Endothelial cell of umbilical vein (primary cell): Measurements from ENCODE around the gene GEMIN8. TPM values are rescaled to one million over a fixed set of nuclear protein-coding genes. Genes with fewer than 3 reads are reported as not detected.

Source experiments
- BruUV-seq: library from RNA; stranded (reverse); fragments of 400-500 nt; replicated peaks from 2 replicates; lab custom pipeline; 2021; lab: Mats Ljungman, UMichigan
- CTCF ChIA-PET: fragments of 300-600, 350-600 bp; sonication (Branson Sonifier 250); formaldehyde crosslinking; loops from one replicate; lab custom pipeline; 2021; ENCODE audit warnings: antibody characterized with exemption, inconsistent platforms; lab: Charles Lee
- POLR2A ChIA-PET: fragments of 300-600, 350-600 bp; sonication (Branson Sonifier 250); formaldehyde crosslinking; loops from one replicate; lab custom pipeline; 2021; ENCODE audit warnings: antibody characterized with exemption, inconsistent platforms; lab: Charles Lee
- DNase-seq: peaks from one replicate; pipeline ENCODE4 v3.0.0-alpha.2; 2011; ENCODE audit warnings: low read depth, low spot score
- FAIRE-seq: peaks from 2 replicates; lab custom pipeline; 2011; peaks lifted over from hg19 to GRCh38; lab: Jason Lieb, UNC
- H2AFZ ChIP-seq: 2 replicates; pipeline ENCODE4 v1.6.0; 2012; ENCODE audit warnings: low read depth, low read length, control low read depth, inconsistent platforms
- H3K27ac ChIP-seq: 2 replicates; pipeline ENCODE4 v1.5.1; 2011; ENCODE audit warnings: low read depth, mild to moderate bottlenecking, control low read depth, low read length, moderate library complexity; ENCODE audit not compliant: insufficient read depth
- H3K27me3 ChIP-seq, 2 experiments: 2 replicates each; pipeline versions ENCODE4 v1.6.0 to v1.6.1; 2011; ENCODE audit warnings: low read length in 2 of 2, mixed read lengths in 1 of 2; ENCODE audit not compliant: control insufficient read depth in 2 of 2, insufficient read depth in 2 of 2
- H3K36me3 ChIP-seq, 2 experiments: 2 replicates in 1 of 2; 3 replicates in 1 of 2; pipeline ENCODE4 v1.5.1; 2011; ENCODE audit warnings: low read length in 2 of 2, mild to moderate bottlenecking in 1 of 2, moderate library complexity in 1 of 2; ENCODE audit not compliant: control insufficient read depth in 2 of 2, insufficient read depth in 2 of 2; ENCODE audit errors: extremely low read depth in 1 of 2
- H3K4me1 ChIP-seq: 3 replicates; pipeline ENCODE4 v1.5.1; 2011; ENCODE audit warnings: mild to moderate bottlenecking, low read length; ENCODE audit not compliant: control insufficient read depth, insufficient read depth; ENCODE audit errors: extremely low read depth
- H3K4me2 ChIP-seq: 2 replicates; pipeline ENCODE4 v1.6.1; 2011; ENCODE audit warnings: low read length, control low read depth, mixed read lengths; ENCODE audit not compliant: insufficient read depth
- H3K4me3 ChIP-seq, 3 experiments: fragments of 200-600 bp in 1 of 3; sonication (generic), shearing (Covaris generic) in 1 of 3; replicated peaks in 1 of 3; 2 replicates each; pipeline ENCODE4 v1.5.1; 2011 to 2016; ENCODE audit warnings: control low read depth in 3 of 3, low read length in 3 of 3, mild to moderate bottlenecking in 2 of 3, inconsistent platforms in 1 of 3, low read depth in 1 of 3, moderate library complexity in 1 of 3; ENCODE audit not compliant: insufficient read depth in 1 of 3
- H3K79me2 ChIP-seq: 2 replicates; pipeline ENCODE4 v1.6.0; 2012; ENCODE audit warnings: low read length, inconsistent platforms; ENCODE audit not compliant: control insufficient read depth, insufficient read depth
- H3K9ac ChIP-seq: replicated peaks from 2 replicates; pipeline ENCODE3; 2011; ENCODE audit warnings: low read length, control low read depth; ENCODE audit not compliant: insufficient read depth; ENCODE audit errors: extremely low read depth
- H3K9me1 ChIP-seq: replicated peaks from 3 replicates; pipeline ENCODE4 v1.6.0; 2011; ENCODE audit warnings: mild to moderate bottlenecking, low read length; ENCODE audit not compliant: control insufficient read depth, insufficient read depth; ENCODE audit errors: extremely low read depth
- H3K9me3 ChIP-seq: replicated peaks from 2 replicates; pipeline ENCODE4 v1.5.1; 2012; ENCODE audit warnings: low read length, inconsistent platforms; ENCODE audit not compliant: control insufficient read depth, insufficient read depth
- H4K20me1 ChIP-seq: replicated peaks from 2 replicates; pipeline ENCODE3; 2011; ENCODE audit warnings: mild to moderate bottlenecking, low read length; ENCODE audit not compliant: control insufficient read depth, insufficient read depth; ENCODE audit errors: extremely low read depth
- EZH2 ChIP-seq: IDR thresholded peaks from 2 replicates; pipeline ENCODE4 v1.6.1; 2012; ENCODE audit warnings: borderline replicate concordance, low read depth, mild to moderate bottlenecking, moderate library complexity, low read length, inconsistent platforms; ENCODE audit not compliant: severe bottlenecking
- FOS ChIP-seq: IDR thresholded peaks from 2 replicates; pipeline ENCODE4 v1.6.1; 2011; ENCODE audit warnings: mild to moderate bottlenecking, low read length, moderate library complexity, borderline replicate concordance; ENCODE audit not compliant: insufficient read depth
- GATA2 ChIP-seq: IDR thresholded peaks from 2 replicates; pipeline ENCODE4 v1.7.0; 2011; ENCODE audit warnings: low read depth, mild to moderate bottlenecking, moderate library complexity, mixed read lengths, low read length; ENCODE audit not compliant: insufficient read length, insufficient read depth
- JUN ChIP-seq: IDR thresholded peaks from 2 replicates; pipeline ENCODE4 v1.6.1; 2011; ENCODE audit warnings: borderline replicate concordance, low read depth; ENCODE audit not compliant: insufficient read length, insufficient read depth
- MAX ChIP-seq: IDR thresholded peaks from 2 replicates; pipeline ENCODE4 v1.6.1; 2011; ENCODE audit not compliant: insufficient read depth, insufficient read length
- MYC ChIP-seq: IDR thresholded peaks from one replicate; pipeline ENCODE4 v1.6.1; 2011; ENCODE audit warnings: mild to moderate bottlenecking, low read depth, low read length
- POLR2A ChIP-seq: IDR thresholded peaks from 2 replicates; pipeline ENCODE4 v1.6.1; 2012; ENCODE audit warnings: low read depth, mild to moderate bottlenecking, control low read depth, low read length
- POLR2AphosphoS5 ChIP-seq: IDR thresholded peaks from 2 replicates; pipeline ENCODE4 v1.6.1; 2012; ENCODE audit warnings: low read depth, mild to moderate bottlenecking, control low read depth, low read length, moderate library complexity; ENCODE audit not compliant: insufficient read depth
- dilution Hi-C: fragments of 300-500 bp; cut with MboI; formaldehyde crosslinking; loops from one replicate; pipeline ENCODE4 v1.15.0; 2019; ENCODE audit warnings: low sequenced_read_pairs; ENCODE audit not compliant: extremely low pct_ligation_motif_present
- intact Hi-C: fragments of 100-400 bp; cut with micrococcal nuclease; formaldehyde crosslinking; loops from one replicate; pipeline ENCODE4 v1.10.0; 2022
- polyA plus RNA-seq, 4 experiments: library from polyadenylated mRNA; depleted of rRNA in 3 of 4; stranded (reverse) in 3 of 4; unstranded in 1 of 4; fragments of >200 nt; gene quantifications; 2 replicates each; pipeline versions ENCODE4 v1.2.1 to v1.2.3, GENCODE V29; 2011 to 2012; ENCODE audit warnings: missing spikeins in 1 of 4
- total RNA-seq: library from RNA; stranded (reverse); gene quantifications from 2 replicates; pipeline ENCODE4 v1.2.3, GENCODE V29; 2021
- TF ChIP-seq, protein P1 (sequence below), 2 donors: IDR thresholded peaks; 1 replicate in 1 of 2; 2 replicates in 1 of 2; pipeline ENCODE4 v1.5.1; 2011; ENCODE audit warnings: low read length in 2 of 2, mild to moderate bottlenecking in 2 of 2, moderate library complexity in 2 of 2, control low read depth in 1 of 2, inconsistent platforms in 1 of 2, low read depth in 1 of 2; ENCODE audit not compliant: insufficient read depth in 1 of 2; ENCODE audit errors: extremely low read depth in 1 of 2

The GEMIN8 gene
- total and polyA plus RNA-seq, 2 donors (not counting 3 experiments of a cell fraction or from before 2014, with no cell fraction given), result 18.5 to 24.5 TPM

DNA sequence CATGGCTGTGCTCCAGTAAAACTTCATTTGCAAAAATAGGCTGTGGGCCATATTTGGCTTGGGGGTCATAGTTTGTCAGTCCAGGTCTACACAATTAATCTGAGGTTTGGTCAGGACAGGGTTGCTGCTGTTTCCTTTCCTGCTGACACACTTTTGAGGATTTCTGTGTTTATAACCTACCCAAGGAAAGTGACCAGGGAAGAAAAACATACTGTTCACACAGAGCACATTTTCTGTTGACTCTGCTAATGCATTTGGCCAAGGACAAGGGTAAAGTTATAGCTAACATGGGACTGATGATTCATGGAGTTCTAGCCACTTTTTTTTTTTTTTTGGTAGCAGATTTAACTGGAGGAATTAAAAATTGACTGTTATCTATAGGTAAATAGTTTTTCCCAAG lies 43.9 kb upstream of the GEMIN8 start:
- dilution Hi-C loops (no loop called here), intact Hi-C loops (no loop called here)
- BruUV-seq, result no TSS peak
- ChIA-PET CTCF (no interaction called here), POLR2A (no interaction called here)
- H3K36me3 ChIP-seq, result no peaks in the 10 kb centered on the region
- no peaks in the 10 kb centered on the region for H4K20me1 ChIP-seq
- H3K4me1 ChIP-seq, result no peaks in the 10 kb centered on the region
- H3K4me3 ChIP-seq, result no peak overlapping the region
- H3K27me3 ChIP-seq, result no peaks in the 10 kb centered on the region
- TF ChIP-seq EZH2 (no peak), MYC (no peak), GATA2 (no peak), FOS (no peak), POLR2AphosphoS5 (no peak), MAX (no peak), JUN (no peak), POLR2A (no peak)
- TF ChIP-seq, protein P1, sequence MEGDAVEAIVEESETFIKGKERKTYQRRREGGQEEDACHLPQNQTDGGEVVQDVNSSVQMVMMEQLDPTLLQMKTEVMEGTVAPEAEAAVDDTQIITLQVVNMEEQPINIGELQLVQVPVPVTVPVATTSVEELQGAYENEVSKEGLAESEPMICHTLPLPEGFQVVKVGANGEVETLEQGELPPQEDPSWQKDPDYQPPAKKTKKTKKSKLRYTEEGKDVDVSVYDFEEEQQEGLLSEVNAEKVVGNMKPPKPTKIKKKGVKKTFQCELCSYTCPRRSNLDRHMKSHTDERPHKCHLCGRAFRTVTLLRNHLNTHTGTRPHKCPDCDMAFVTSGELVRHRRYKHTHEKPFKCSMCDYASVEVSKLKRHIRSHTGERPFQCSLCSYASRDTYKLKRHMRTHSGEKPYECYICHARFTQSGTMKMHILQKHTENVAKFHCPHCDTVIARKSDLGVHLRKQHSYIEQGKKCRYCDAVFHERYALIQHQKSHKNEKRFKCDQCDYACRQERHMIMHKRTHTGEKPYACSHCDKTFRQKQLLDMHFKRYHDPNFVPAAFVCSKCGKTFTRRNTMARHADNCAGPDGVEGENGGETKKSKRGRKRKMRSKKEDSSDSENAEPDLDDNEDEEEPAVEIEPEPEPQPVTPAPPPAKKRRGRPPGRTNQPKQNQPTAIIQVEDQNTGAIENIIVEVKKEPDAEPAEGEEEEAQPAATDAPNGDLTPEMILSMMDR (IDR thresholded peaks at IDR 0.05; ENCODE audit: extremely low read depth in 1 of 2, insufficient read depth in 1 of 2, low read depth in 1 of 2, low read length in 2 of 2), result no peak
- DNase-seq (no peak), FAIRE-seq (no peak)
- H3K9me3 ChIP-seq, result no peaks in the 10 kb centered on the region
- no peaks in the 10 kb centered on the region for H3K9me1 ChIP-seq
- no peak overlapping the region for H3K27ac ChIP-seq
- H2AFZ ChIP-seq, result no peak overlapping the region
- no peak overlapping the region for H3K4me2 ChIP-seq
- H3K79me2 ChIP-seq, result no peaks in the 10 kb centered on the region
- no peak overlapping the region for H3K9ac ChIP-seq
